SU-DHL-6 (cell line): Measurements from ENCODE around the gene DOC2B.

ENCODE experiments used
- H2AFZ ChIP-seq: fragments of 200-600 bp; sonication (generic); 2 replicates; pipeline ENCODE4 v1.6.1; 2014; ENCODE audit warnings: low read depth, mild to moderate bottlenecking, moderate library complexity, mixed read lengths, antibody characterized with exemption, low read length; ENCODE audit not compliant: severe bottlenecking
- H3F3A ChIP-seq: fragments of 200-600 bp; shearing (Covaris generic); 2 replicates; pipeline ENCODE4 v1.6.0; 2016; ENCODE audit warnings: antibody characterized with exemption, mild to moderate bottlenecking; ENCODE audit not compliant: insufficient read depth
- H3K27ac ChIP-seq: fragments of 200-600 bp; sonication (generic); 2 replicates; pipeline ENCODE4 v1.5.1; 2016; ENCODE audit warnings: low read depth, mild to moderate bottlenecking, low read length, moderate library complexity, mixed read lengths
- H3K27me3 ChIP-seq: fragments of 200-600 bp; sonication (generic), shearing (Covaris generic); 2 replicates; pipeline ENCODE4 v1.6.0; 2014; ENCODE audit warnings: mild to moderate bottlenecking, low read length
- H3K36me3 ChIP-seq: fragments of 200-600 bp; sonication (generic); 2 replicates; pipeline ENCODE4 v1.6.1; 2014; ENCODE audit warnings: mild to moderate bottlenecking, low read length, mixed read lengths
- H3K4me2 ChIP-seq: fragments of 300-600, 200-600 bp; shearing (Covaris generic), sonication (generic); 2 replicates; pipeline ENCODE4 v1.6.0; 2014; ENCODE audit warnings: low read length, low read depth, mild to moderate bottlenecking; ENCODE audit not compliant: poor library complexity, severe bottlenecking
- H3K4me3 ChIP-seq: fragments of 200-600 bp; sonication (generic); 2 replicates; pipeline ENCODE4 v1.5.1; 2014; ENCODE audit warnings: antibody characterized with exemption, low read length, mild to moderate bottlenecking, mixed read lengths; ENCODE audit not compliant: insufficient read depth, poor library complexity, severe bottlenecking
- H3K79me2 ChIP-seq: fragments of 200-600 bp; sonication (generic); 2 replicates; pipeline ENCODE4 v1.6.1; 2014; ENCODE audit warnings: mild to moderate bottlenecking, low read length, moderate library complexity; ENCODE audit not compliant: insufficient read depth
- H3K9ac ChIP-seq: fragments of 200-600 bp; sonication (generic); 2 replicates; pipeline ENCODE4 v1.7.0; 2014; ENCODE audit warnings: mild to moderate bottlenecking, low read length
- H3K9me2 ChIP-seq: fragments of 200-600 bp; sonication (generic); replicated peaks from 2 replicates; pipeline ENCODE4 v1.6.1; 2014; ENCODE audit warnings: low read length; ENCODE audit not compliant: insufficient read depth
- H3K9me3 ChIP-seq: fragments of 200-600 bp; sonication (generic); 2 replicates; pipeline ENCODE4 v1.6.1; 2014; ENCODE audit warnings: low read length, mixed read lengths; ENCODE audit not compliant: insufficient read depth
- H4K20me1 ChIP-seq: fragments of 200-600 bp; sonication (generic); 2 replicates; pipeline ENCODE4 v1.6.1; 2014; ENCODE audit warnings: low read depth, mild to moderate bottlenecking, antibody characterized with exemption, low read length, moderate library complexity, mixed read lengths
- CTCF ChIP-seq: fragments of 200-600 bp; sonication (generic); IDR thresholded peaks from one replicate; pipeline ENCODE4 v1.5.1; 2017; ENCODE audit warnings: antibody characterized with exemption, mild to moderate bottlenecking, low read length, moderate library complexity; ENCODE audit not compliant: insufficient read depth, poor library complexity, severe bottlenecking
- EZH2phosphoT487 ChIP-seq: fragments of 200-600 bp; sonication (generic), shearing (Covaris generic); conservative IDR thresholded peaks from 2 replicates; pipeline ENCODE4 v1.6.1; 2018; ENCODE audit warnings: mild to moderate bottlenecking, antibody characterized with exemption, low read length, moderate library complexity, mixed read lengths

The DOC2B gene

GRCh38 chr17:144936-145670, 36.3 kb downstream of the DOC2B start:
- no peak overlapping the region for H3K4me3 ChIP-seq
- no peaks in the 10 kb centered on the region for H3K79me2 ChIP-seq
- no peak overlapping the region for H3K9ac ChIP-seq
- H3K9me2 ChIP-seq: no peaks in the 10 kb centered on the region
- H3K9me3 ChIP-seq: no peaks in the 10 kb centered on the region
- no peaks in the 10 kb centered on the region for H3K27me3 ChIP-seq
- H4K20me1 ChIP-seq: no peaks in the 10 kb centered on the region
- H3K36me3 ChIP-seq: no peaks in the 10 kb centered on the region
- no peak for TF ChIP-seq EZH2phosphoT487
- TF ChIP-seq CTCF: no peak
- H2AFZ ChIP-seq: no peak overlapping the region
- H3K4me2 ChIP-seq: no peak overlapping the region
- H3K27ac ChIP-seq: no peak overlapping the region
- no peaks in the 10 kb centered on the region for H3F3A ChIP-seq

GRCh38 chr17:143785-144281, 37.6 kb downstream of the DOC2B start:
- no peaks in the 10 kb centered on the region for H3K79me2 ChIP-seq
- no peaks in the 10 kb centered on the region for H3K27me3 ChIP-seq
- H3K9ac ChIP-seq: no peak overlapping the region
- H3K36me3 ChIP-seq: no peaks in the 10 kb centered on the region
- no peak overlapping the region for H3K4me3 ChIP-seq
- no peaks in the 10 kb centered on the region for H3K9me2 ChIP-seq
- H2AFZ ChIP-seq: no peak overlapping the region
- no peak overlapping the region for H3K27ac ChIP-seq
- no peaks in the 10 kb centered on the region for H3F3A ChIP-seq
- H3K9me3 ChIP-seq: no peaks in the 10 kb centered on the region
- TF ChIP-seq EZH2phosphoT487 (no peak), CTCF (peak; percentile 69)
- H3K4me2 ChIP-seq: no peak overlapping the region
- no peaks in the 10 kb centered on the region for H4K20me1 ChIP-seq

GRCh38 chr17:142876-143784, 38.3 kb downstream of the DOC2B start:
- Histone ChIP-seq H3K36me3 (no peaks in the 10 kb centered on the region), H3K9ac (no peak overlapping the region), H2AFZ (no peak overlapping the region), H3K79me2 (no peaks in the 10 kb centered on the region), H3K4me3 (no peak overlapping the region), H3K4me2 (no peak overlapping the region), H3K9me3 (no peaks in the 10 kb centered on the region), H3K27ac (no peak overlapping the region), H3F3A (no peaks in the 10 kb centered on the region), H3K9me2 (no peaks in the 10 kb centered on the region), H4K20me1 (no peaks in the 10 kb centered on the region), H3K27me3 (no peaks in the 10 kb centered on the region)
- TF ChIP-seq EZH2phosphoT487 (no peak), CTCF (no peak)
